ENCODE results near the gene ZNF532. TPM values are rescaled to one million over a fixed set of nuclear protein-coding genes. Genes with fewer than 3 reads are reported as not detected.

ZNF532 gene
- total and polyA plus RNA-seq, 2 of the 13 experiments (the other 11 are each of a cell fraction or from before 2014, with no cell fraction given) = not detected

GRCh38 chr18:58952858-58953257, 88.2 kb downstream of the ZNF532 start (continued):
- peak; percentile 50; the same call in 1 of the 2 replicates for TF ChIP-seq ARID5B (CRISPR knock-in tag; IDR thresholded peaks at IDR 0.05)
- no peak for TF ChIP-seq CENPX (CRISPR knock-in tag; IDR thresholded peaks at IDR 0.05)
- peak; percentile 33; the same call in 1 of the 2 replicates for TF ChIP-seq ARID3A (IDR thresholded peaks at IDR 0.05; ENCODE audit: low read depth, low read length)
- TF ChIP-seq ONECUT2 (CRISPR knock-in tag; IDR thresholded peaks at IDR 0.05) = peak; percentile 67; the same call in 1 of the 2 replicates
- TF ChIP-seq RARA (CRISPR knock-in tag; IDR thresholded peaks at IDR 0.05) = peak; percentile 22; the same call in 1 of the 2 replicates
- TF ChIP-seq, protein P1, sequence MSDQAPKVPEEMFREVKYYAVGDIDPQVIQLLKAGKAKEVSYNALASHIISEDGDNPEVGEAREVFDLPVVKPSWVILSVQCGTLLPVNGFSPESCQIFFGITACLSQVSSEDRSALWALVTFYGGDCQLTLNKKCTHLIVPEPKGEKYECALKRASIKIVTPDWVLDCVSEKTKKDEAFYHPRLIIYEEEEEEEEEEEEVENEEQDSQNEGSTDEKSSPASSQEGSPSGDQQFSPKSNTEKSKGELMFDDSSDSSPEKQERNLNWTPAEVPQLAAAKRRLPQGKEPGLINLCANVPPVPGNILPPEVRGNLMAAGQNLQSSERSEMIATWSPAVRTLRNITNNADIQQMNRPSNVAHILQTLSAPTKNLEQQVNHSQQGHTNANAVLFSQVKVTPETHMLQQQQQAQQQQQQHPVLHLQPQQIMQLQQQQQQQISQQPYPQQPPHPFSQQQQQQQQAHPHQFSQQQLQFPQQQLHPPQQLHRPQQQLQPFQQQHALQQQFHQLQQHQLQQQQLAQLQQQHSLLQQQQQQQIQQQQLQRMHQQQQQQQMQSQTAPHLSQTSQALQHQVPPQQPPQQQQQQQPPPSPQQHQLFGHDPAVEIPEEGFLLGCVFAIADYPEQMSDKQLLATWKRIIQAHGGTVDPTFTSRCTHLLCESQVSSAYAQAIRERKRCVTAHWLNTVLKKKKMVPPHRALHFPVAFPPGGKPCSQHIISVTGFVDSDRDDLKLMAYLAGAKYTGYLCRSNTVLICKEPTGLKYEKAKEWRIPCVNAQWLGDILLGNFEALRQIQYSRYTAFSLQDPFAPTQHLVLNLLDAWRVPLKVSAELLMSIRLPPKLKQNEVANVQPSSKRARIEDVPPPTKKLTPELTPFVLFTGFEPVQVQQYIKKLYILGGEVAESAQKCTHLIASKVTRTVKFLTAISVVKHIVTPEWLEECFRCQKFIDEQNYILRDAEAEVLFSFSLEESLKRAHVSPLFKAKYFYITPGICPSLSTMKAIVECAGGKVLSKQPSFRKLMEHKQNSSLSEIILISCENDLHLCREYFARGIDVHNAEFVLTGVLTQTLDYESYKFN (CRISPR knock-in tag; conservative IDR thresholded peaks at IDR 0.05) = 0 out of 2 replicates have a peak, but pooled peaks have one; percentile 20
- peak; percentile 46; the same call in 1 of the 2 replicates for TF ChIP-seq GATAD2A (CRISPR knock-in tag; IDR thresholded peaks at IDR 0.05)
- TF ChIP-seq FOXA3 (CRISPR knock-in tag; IDR thresholded peaks at IDR 0.05) = peak; percentile 79
- TF ChIP-seq SOX5 (CRISPR knock-in tag; IDR thresholded peaks at IDR 0.05; ENCODE audit: borderline replicate concordance) = peak; percentile 24; the same call in 1 of the 2 replicates
- TF ChIP-seq FOXA1 (IDR thresholded peaks at IDR 0.05) = peak; percentile 61; the same call in 1 of the 2 replicates
- TF ChIP-seq FOXA1 (CRISPR knock-in tag; IDR thresholded peaks at IDR 0.05) = peak; percentile 61
- no peak for TF ChIP-seq DNMT3B (CRISPR knock-in tag; conservative IDR thresholded peaks at IDR 0.05)
